ENCODE data around the gene PGBD2.
"Not testable (repeated sequence)": the region's sequence is repeated elsewhere in the genome, so short reads cannot be mapped to it uniquely, and the experiment has no call there.

Gene PGBD2, protein sequence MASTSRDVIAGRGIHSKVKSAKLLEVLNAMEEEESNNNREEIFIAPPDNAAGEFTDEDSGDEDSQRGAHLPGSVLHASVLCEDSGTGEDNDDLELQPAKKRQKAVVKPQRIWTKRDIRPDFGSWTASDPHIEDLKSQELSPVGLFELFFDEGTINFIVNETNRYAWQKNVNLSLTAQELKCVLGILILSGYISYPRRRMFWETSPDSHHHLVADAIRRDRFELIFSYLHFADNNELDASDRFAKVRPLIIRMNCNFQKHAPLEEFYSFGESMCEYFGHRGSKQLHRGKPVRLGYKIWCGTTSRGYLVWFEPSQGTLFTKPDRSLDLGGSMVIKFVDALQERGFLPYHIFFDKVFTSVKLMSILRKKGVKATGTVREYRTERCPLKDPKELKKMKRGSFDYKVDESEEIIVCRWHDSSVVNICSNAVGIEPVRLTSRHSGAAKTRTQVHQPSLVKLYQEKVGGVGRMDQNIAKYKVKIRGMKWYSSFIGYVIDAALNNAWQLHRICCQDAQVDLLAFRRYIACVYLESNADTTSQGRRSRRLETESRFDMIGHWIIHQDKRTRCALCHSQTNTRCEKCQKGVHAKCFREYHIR

DNA sequence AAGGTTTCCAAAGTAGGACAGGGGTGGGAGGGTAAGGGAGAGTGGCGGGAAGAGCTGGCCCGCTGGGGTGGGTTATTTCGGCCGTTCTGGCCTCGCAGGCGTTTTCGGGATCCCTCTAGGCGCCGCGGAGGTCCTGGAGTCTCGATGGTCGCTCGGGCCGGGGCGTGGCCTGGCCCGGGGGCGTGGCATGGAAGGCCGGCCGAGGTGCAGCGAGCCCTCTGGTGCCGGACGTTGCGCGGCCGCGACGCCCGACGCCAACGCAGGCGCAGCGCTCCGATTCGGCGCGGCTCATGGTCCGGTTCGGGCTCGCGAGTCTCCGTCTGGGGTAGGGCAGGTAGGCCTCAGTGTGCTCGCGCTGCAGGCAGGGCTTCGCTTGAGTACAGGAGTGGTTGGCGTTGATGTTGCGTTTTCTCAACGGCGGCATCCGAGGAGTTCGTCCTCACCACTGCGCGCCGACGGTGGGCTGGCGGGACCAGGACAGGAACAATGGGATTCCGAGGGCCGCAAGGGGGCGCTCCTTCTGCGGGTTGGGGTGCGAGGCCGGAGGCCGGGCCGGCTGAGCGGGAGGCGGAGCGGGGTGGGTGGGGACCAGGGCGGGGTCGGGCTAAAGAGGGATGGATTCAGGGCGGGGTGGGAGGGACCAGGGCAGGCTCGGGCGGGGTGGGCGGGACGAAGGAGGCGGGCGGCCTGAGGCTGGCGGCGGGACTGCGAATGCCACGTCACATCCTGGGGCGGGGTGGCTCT lies at the start of gene PGBD2:
Gene PGBD2, plus strand, starts transcription at position 227 of the 744 bp plus-strand sequence. CDS start 7,628 bp downstream, outside the sequence.
- DNase-seq = peak; percentile 96

DNA sequence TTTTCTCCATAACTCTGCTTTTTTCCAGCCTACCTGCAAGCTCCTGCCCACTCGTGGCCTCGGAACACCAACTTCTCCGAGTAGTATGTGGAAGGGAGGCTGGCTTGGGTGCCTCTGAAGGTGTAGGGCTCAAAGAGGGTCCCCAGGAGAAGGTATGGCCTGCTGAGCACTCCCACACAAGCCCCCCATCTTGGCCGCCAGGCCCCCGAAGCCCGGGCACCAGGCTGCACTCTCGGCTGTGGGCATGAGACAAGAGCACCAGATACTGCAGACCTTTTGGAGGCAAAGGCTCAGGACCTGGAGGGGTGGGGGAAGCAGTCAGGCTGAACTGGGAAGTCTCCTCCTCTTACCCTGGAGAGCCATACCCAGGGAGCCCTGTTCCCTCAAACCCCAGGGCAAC lies 48.8 kb upstream of the PGBD2 start:
- DNase-seq = no peak

DNA sequence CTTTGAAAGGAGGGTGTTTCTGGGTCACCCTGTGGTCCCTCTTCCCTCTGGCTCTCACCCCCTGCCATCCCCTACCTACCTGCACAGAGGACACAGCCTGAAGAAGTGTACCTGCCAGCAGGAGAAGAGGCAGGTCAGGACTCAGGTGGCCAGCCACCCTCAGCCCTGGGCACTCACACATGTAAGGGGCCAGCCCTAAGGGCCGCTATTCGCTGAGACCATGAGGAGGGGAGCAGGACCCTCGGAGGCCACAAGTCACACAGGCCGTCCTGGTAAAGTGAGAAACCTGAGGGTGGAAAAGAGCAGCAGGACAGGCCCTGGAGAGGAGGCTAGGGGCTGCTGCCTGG lies 48.3 kb upstream of the PGBD2 start:
- DNase-seq = no peak

DNA sequence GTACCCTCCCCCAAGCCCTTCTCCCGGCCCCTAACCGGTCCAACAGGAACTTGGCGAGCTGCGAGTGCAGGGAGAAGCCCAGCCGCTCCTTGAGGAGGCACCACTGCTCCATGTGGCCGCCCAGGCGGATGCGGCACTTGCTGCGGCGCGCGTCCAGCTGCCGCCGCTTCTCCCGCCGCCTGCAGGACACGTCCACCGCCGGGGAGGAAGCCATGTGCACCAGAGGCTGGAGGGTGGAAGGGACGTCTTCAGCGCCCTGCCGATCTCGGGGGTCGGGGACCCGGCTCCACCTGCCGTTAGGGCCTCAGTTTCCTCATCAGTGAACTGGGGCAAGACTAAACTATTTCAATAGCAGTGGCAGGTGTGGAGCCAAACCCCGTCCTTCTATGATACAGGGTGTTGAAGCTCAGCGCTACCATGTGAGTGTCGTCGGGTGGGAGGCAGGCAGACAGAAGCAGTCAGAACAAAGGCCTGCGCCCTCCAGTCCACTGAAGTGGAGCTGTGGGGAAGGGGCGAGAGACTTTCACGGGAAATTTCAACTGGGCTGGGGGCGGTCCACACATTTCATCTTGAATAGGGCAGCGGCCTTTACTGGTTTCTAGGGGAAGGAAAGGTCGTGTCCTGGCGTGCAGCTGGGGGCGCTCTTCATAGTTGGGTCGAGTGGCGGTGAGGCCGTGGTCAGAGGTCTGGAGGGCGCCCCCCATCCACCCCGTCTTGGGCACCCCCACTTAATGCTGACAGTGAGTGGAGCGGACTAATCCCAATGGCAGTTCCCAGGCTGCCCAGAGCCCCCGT lies 47.7 kb upstream of the PGBD2 start:
- DNase-seq = peak; percentile 70

DNA sequence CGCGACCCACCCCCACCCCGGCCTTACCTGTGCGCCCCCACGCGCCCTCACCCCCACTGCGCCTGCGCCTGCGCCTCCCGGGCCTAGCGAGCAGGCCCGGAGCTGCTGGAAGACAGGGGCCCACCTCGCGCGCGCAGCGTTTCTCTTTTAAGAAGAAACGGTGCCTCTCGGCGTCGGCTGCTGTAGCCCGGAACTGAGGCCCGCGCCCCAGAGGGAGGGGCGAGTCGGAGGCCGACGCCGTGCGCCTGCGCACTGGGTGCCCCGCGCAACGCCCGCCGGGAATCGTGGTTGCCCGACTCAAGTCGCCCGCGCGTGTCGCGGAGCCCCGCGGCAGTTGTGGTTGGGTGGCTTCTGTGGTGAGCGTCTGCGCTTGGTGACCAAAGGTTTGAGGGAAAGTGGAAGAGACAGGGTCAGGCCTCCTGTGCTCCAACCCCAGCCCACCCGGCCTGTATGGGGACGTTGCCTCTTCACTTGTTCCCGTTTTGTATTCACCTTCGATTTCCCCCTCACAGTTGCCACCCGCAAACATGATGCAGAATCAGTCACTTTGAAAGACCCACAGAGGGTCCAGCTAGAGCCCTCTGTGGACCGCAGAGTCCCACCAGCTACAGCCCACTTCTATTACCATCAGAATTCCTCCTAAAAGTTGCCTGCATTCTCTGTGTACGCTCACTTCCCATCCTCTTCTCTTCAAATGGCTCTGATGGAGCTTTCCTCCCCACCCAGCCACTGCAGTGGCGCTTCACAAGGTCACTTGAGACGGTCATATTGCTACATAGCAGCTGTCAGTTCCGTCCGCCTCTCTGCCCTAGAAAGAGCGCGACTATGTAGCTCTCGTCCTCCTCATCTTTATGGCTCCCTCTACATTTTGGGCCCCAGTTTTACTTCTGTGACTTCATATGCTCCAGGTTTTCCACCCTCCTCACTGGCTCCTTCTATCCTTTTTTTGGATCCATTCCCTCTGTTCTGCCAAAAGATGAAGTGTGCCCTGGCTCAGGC lies 46.8 kb upstream of the PGBD2 start, which contains the start of gene ZNF692:
Gene ZNF692, minus strand, starts transcription at position 195 of the 999 bp plus-strand sequence. CDS start 776 bp downstream, outside the sequence.
- DNase-seq = peak; percentile 99

DNA sequence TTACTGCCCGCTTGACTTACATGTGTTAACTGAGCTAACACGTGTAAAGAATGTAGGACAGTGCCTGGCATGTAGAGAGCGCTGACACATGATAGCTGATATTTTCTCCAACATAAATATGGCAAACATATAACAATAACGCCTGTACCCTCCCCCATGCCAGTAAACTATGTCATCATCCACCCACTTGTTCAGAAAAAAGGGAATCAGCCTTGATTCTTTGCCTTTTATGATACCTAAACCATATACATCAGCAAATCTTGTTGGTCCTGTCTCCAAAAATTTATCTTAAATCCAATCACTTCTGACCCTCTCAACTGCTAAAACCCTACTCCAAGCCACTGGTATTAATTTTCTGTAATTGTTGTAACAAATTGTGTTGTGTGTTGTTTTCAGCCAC lies 46.0 kb upstream of the PGBD2 start:
- peak; percentile 34 for DNase-seq

DNA sequence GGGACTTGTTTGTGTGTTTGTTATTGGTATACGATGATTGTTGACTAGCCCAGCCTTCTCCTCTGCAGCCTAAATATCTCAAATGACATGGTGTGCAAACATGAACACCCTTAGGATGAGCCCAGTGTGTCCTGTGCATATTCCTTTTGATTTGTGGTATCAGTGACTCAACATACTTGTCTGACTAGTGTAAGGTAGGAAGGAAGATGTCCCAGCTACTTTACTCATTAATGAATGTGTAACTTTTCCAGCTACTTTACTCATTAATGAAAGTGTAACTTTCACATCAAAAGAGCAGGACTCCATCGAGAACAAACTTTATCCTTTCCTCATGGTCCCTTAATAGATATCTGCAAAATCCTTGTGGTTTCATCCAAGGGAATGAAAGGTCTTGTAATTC lies 44.4 kb upstream of the PGBD2 start:
- no peak for DNase-seq

DNA sequence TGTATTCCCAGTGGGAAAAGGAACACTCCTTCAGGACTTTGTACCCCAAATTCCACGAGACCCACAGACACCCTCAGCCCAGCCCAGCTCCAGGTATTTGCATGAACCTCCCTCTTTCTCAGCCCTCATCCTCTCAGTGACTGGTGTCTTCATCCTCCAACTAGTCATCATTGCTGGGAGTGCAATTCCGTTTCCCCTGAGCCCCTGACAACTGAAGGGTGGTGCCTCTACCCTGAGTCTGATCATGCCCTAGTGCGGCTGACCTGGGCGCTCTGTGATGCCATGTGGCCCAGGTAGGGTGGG lies 43.4 kb upstream of the PGBD2 start:
- DNase-seq = no peak

DNA sequence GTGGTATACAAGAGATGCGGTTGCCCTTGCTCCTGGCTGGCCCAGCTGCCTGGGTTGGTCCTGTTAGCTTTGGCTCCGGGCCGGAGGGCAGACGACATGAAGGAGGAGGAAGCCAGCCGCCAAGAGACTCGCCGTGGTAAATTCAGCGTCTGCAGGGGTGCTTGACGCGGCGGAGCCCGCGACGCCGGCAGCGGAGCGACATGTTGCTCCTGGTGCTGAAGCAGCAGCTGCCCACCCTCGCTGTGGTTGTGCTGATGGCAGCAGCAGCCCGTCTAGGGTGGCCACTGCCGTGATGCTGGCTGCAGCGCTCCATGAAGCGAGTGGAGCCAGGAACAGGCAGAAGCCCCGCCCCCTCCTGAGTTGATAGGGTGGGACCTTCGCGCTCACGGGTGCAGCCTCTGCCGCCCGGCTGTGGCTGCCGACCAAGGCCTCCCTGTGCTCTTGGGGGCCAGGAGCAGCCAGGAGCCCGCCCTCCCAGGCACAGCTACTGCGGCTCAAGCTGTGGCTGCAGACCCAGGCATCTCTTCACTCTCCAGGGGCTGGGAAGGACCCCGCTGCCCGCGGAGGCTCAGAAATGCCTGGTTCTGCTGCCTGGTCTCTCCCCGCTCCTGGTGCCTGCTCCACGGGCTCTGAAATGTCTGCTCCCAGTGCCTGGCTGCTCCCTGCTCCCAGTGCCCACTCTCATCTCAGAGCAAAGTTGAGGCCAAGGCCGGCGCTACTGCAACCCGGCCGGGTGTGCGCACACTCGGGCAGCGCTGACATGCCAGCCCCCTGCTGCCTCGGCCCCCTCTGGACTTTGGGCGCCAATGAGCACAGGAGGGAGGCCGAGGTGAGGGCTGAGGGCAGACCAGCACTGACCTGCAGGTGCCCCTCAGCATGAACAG lies 42.8 kb upstream of the PGBD2 start:
- DNase-seq = peak; percentile 68

DNA sequence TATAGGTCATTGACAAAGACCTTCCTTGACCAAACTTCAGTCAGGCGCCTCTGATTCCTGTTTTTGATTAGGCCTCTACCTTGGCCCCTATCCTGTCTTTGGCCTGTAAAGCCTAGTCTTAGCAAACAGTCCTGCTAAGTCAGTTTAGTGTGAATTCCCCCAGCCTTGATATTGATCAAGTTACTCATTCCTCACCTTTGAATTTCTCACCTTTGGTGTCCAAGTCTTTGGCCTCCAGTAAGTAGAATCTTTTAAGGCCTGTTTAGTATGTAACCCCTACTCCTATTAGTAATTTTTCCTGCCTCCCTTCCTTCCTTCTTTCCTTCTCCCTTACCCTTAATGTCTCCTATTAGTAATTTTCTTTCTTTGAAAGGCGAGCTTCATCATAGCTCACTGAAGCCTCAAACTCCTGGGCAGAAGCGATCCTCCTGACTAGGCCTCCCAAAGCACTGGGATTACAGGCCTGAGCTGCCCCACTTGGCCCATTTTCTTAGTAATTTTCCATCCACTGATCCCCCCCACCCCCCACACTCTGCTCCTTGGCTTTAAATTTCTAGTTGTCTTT lies 34.1 kb upstream of the PGBD2 start:
- DNase-seq = no peak

DNA sequence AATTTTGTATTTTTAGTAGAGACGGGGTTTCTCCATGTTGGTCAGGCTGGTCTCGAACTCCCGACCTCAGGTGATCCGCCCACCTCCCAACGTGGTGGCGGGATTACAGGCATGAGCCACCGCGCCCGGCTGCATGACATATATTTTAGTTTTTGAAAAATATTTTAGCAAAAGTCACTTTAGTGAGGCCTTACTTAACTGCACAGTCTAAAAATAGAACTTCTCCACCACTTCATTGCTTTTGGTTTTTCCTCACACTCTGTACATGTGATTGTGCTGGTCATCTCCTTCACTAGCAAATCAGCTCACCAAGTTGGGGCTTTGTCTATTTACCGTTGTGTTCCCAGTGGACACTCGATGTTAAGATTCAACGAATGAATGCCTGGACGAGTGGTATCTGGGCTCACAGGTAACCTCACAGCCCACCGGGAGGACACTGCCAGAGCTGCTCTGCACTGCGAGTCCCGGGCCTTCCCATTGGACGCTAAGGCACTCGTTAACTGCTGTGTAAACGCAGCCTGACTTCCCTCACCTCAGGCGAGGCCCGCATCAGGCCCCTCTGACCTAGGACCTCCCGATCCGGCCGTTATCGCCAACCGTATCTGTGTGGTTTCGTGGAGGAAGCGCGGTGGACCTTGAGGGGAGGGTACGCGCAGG lies 33.2 kb upstream of the PGBD2 start:
- DNase-seq = peak; percentile 41

DNA sequence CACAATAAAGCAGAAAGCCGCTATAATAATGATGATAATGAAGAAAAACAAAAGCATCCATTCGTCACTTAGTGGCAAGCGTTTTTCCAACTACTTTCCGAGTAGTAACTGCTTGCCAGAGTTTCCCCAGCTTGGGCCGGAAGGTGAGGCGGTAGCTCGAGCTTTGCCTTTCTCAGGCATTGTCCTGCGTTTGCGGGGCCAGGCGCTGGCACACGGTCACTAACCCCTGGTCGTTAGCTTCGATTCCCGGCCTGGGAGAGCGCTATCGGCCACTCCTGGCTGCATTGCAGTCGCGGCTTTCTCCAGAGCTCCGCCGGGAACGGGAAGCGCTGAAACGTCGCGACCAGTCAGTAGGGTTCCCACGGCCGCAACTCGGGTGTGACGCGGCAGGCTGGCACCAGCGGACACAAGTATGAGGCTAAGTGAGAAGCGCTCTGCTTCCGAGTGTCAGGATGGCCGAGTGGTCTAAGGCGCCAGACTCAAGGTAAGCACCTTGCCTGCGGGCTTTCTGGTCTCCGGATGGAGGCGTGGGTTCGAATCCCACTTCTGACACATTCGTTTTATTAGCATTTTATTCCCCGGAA lies 32.5 kb upstream of the PGBD2 start:
- DNase-seq = peak; percentile 97

DNA sequence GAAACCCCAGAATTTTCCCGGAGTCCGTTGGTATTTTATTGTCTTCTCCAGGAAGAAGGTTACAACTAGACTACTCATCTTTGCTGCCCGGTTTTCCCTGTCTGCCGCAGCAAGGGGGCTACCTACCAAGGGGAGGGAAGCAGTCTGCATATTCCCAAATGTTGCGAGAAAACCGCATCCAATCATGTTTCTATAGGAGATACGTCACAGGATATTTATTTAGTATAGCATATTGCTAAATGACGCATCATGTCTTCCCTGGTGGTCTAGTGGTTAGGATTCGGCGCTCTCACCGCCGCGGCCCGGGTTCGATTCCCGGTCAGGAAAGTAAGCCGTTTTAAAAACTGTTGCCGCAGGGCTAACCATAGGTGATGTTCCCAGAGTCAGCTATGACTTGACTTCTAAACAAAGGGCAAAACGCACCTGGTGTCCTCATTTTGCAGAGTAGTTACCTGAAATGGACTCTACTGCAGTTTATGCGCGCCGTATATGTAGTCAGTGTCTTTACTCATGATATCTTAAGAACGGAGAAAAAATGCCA lies 32.0 kb upstream of the PGBD2 start:
- DNase-seq = peak; percentile 93

DNA sequence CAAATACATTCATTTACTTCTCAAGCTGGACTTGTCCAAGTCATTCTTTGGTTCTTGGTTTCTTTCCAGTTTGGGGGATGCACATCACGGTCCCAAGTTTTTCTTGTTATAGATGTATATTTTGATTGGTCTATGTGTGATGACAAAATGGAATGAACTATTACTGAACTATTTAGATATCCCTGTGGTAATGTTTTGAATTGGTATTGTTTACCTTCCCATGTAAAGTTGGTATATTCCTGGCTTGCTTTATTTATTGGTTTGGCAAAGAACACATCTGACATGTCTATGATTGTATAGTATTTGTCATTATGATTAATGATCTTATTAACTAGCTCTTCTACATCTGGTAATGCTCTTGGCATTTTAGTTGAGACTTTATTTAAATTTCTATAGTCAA lies 24.8 kb upstream of the PGBD2 start:
- no peak for DNase-seq

DNA sequence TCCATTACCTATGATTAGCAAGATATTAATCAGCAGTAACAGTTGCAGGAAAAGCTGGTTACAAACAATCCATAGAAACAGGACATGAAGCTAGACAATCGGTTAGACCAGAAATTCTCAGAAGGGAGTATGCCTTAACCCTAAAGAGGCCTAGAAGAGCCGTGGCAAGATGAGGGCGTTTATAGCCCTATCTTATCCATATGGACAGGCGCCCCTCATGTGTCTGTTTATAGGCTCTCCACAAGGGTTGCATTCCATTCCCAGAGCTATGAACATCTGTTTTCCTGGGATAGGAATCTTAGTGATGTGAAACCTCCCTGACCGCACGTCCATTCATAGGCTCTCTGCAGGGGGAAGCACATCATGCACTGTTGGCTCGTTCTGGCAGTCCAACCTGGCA lies 23.6 kb upstream of the PGBD2 start:
- not testable (repeated sequence) for DNase-seq

DNA sequence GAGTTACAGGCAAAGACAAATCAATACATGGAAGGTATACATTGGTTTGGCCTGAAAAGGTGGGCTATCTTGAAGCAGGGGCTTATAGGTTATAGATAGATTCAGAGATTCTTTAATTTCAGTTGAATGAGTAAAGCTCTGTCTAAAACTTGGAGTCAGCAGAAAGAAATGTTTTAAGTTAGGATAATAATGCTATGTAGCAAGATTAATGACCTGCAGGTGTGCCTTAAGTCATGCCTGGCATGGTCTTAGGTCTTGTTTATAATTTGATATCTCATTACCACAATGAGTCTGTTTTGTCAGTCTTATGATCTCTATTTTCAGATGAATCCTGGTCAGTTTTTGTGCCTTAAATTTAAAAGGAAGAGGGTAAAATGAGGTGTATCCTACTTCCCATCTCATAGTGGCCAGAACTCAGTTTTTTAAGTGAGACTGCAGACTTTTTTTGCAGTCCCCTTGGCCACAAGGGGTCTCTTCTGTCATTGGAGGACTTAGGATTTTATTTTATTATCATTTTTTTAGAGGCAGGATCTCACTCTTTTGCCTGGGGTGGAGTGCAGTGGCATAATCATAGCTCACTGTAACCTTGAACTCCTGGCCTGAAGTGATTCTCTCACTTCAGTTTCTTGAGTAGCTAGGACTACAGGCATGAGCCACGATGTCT lies 21.3 kb upstream of the PGBD2 start:
- DNase-seq = no peak

DNA sequence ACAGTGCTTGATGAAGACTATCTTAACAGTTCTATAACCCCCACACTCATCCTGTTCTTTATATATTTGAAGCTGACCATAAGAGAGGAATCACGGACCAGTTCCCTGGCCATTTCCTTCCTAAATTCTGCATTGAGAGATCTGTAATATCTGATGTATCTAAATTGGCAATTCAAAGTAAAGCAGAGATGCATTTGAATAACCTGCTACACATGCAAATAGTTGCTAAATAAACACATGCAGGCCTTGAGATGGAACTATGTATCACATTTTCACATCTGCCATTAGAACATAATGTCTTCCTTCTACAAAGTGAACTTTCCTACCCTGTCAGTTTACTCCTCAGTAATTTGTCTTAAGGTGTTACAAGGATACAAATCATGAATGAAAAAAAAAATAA lies 20.4 kb upstream of the PGBD2 start:
- no peak for DNase-seq

DNA sequence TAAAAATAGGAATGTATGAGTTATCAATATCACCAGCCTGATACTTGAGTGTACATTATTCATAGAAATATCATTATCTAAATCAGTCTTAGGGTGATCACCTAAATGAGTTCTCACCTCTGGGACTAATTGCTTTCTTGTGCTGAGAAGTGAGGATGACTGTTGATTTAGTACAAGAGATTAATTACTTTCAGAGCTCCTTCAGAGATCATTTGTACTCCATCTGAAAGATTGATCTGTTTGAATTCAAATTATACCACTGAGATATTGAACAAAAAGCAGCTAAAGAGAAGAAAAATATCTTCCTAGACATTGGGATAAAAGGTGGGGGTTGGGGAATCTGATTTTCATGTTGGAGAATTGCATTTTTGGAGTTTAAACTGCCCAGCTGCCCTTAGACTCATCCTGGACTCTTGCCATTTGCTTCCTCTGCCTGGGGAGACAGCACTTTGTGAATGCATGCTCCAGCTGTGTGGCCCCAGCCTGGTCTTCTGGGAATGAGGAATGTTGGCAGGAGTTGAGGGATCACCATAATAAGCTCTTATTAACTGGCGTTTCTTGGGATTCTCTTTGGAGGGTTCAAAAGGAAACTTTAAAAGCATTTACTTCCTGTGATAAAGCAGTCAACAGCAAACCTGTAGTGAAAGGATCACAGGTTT lies 19.7 kb upstream of the PGBD2 start:
- no peak for DNase-seq

Measured in suppressor macrophage treated with lipopolysaccharide for 4 hours (primary cell).